Trophoblast cell (in vitro differentiated cells and primary cell): ENCODE results near the gene IGFALS.

Source experiments
- DNase-seq, 2 donors: peaks; one replicate each; pipeline ENCODE4 v3.0.0-alpha.2; 2016
- H2AFZ ChIP-seq: 2 replicates; pipeline ENCODE4 v1.6.1; 2013; ENCODE audit warnings: low read length, moderate library complexity, mild to moderate bottlenecking; ENCODE audit not compliant: insufficient read depth, poor library complexity
- H2AK5ac ChIP-seq: 2 replicates; pipeline ENCODE4 v1.6.1; 2013; ENCODE audit warnings: mild to moderate bottlenecking, low read length
- H2BK120ac ChIP-seq: 2 replicates; pipeline ENCODE4 v1.6.1; 2013; ENCODE audit warnings: low read length, mild to moderate bottlenecking, moderate library complexity; ENCODE audit not compliant: insufficient read depth, poor library complexity
- H2BK12ac ChIP-seq: 2 replicates; pipeline ENCODE4 v1.6.1; 2013; ENCODE audit warnings: mild to moderate bottlenecking, low read length, moderate library complexity
- H2BK5ac ChIP-seq: 2 replicates; pipeline ENCODE4 v1.6.1; 2013; ENCODE audit warnings: low read length, low read depth, moderate library complexity, mild to moderate bottlenecking; ENCODE audit not compliant: poor library complexity
- H3K14ac ChIP-seq: 2 replicates; pipeline ENCODE4 v1.6.1; 2013; ENCODE audit warnings: mild to moderate bottlenecking, low read length
- H3K18ac ChIP-seq: 2 replicates; pipeline ENCODE4 v1.6.1; 2013; ENCODE audit warnings: mild to moderate bottlenecking, low read length
- H3K23ac ChIP-seq: 2 replicates; pipeline ENCODE4 v1.6.1; 2013; ENCODE audit warnings: low read length
- H3K27ac ChIP-seq: 2 replicates; pipeline ENCODE4 v1.5.1; 2013; ENCODE audit warnings: low read depth, mild to moderate bottlenecking, inconsistent platforms, low read length, moderate library complexity
- H3K27me3 ChIP-seq: 2 replicates; pipeline ENCODE4 v1.6.1; 2013; ENCODE audit warnings: inconsistent platforms, mild to moderate bottlenecking, low read length, moderate library complexity; ENCODE audit not compliant: insufficient read depth
- H3K36me3 ChIP-seq, 2 experiments: 1 replicate in 1 of 2; 2 replicates in 1 of 2; pipeline ENCODE4 v1.6.1; 2013; ENCODE audit warnings: low read length in 2 of 2, mild to moderate bottlenecking in 2 of 2, moderate library complexity in 1 of 2; ENCODE audit not compliant: insufficient read depth in 2 of 2, control insufficient read depth in 1 of 2
- H3K4ac ChIP-seq: 2 replicates; pipeline ENCODE4 v1.6.1; 2013; ENCODE audit warnings: low read depth, mild to moderate bottlenecking, low read length, moderate library complexity
- H3K4me1 ChIP-seq, 2 experiments: 1 replicate in 1 of 2; 2 replicates in 1 of 2; pipeline ENCODE4 v1.6.1; 2013; ENCODE audit warnings: low read length in 2 of 2, mild to moderate bottlenecking in 2 of 2, moderate library complexity in 1 of 2; ENCODE audit not compliant: insufficient read depth in 2 of 2, control insufficient read depth in 1 of 2
- H3K4me2 ChIP-seq: 2 replicates; pipeline ENCODE4 v1.6.1; 2013; ENCODE audit warnings: inconsistent platforms, mild to moderate bottlenecking, low read length, moderate library complexity
- H3K4me3 ChIP-seq: 2 replicates; pipeline ENCODE4 v1.5.1; 2013; ENCODE audit warnings: mild to moderate bottlenecking, low read depth, low read length, inconsistent platforms
- H3K79me1 ChIP-seq: one replicate; pipeline ENCODE4 v1.6.1; 2013; ENCODE audit warnings: low read length
- H3K79me2 ChIP-seq: 2 replicates; pipeline ENCODE4 v1.6.1; 2013; ENCODE audit warnings: low read length, mild to moderate bottlenecking; ENCODE audit not compliant: control insufficient read depth, insufficient read depth, poor library complexity
- H3K9ac ChIP-seq: 2 replicates; pipeline ENCODE4 v1.6.1; 2013; ENCODE audit warnings: mild to moderate bottlenecking, low read length
- H3K9me3 ChIP-seq: 2 replicates; pipeline ENCODE4 v1.6.1; 2013; ENCODE audit warnings: low read depth, mild to moderate bottlenecking, control low read depth, inconsistent platforms, low read length; ENCODE audit not compliant: insufficient read depth
- H4K12ac ChIP-seq: 2 replicates; pipeline ENCODE4 v1.6.1; 2013; ENCODE audit warnings: low read depth, mild to moderate bottlenecking, low read length, moderate library complexity
- H4K8ac ChIP-seq: 2 replicates; pipeline ENCODE4 v1.6.1; 2013; ENCODE audit warnings: low read depth, mild to moderate bottlenecking, low read length, moderate library complexity
- H4K91ac ChIP-seq: one replicate; pipeline ENCODE4 v1.6.1; 2013; ENCODE audit warnings: low read depth, mild to moderate bottlenecking, low read length, moderate library complexity
- WGBS: extraction: QIAGEN DNeasy Blood & Tissue Kit; methylation state at CpG from one replicate; pipeline ENCODE4 v1.1.7; 2013; ENCODE audit warnings: missing lambda C conversion rate; ENCODE audit not compliant: insufficient read length, insufficient coverage; ENCODE audit errors: extremely low coverage; 5-methylcytosine and 5-hydroxymethylcytosine counted together

IGFALS gene

DNA sequence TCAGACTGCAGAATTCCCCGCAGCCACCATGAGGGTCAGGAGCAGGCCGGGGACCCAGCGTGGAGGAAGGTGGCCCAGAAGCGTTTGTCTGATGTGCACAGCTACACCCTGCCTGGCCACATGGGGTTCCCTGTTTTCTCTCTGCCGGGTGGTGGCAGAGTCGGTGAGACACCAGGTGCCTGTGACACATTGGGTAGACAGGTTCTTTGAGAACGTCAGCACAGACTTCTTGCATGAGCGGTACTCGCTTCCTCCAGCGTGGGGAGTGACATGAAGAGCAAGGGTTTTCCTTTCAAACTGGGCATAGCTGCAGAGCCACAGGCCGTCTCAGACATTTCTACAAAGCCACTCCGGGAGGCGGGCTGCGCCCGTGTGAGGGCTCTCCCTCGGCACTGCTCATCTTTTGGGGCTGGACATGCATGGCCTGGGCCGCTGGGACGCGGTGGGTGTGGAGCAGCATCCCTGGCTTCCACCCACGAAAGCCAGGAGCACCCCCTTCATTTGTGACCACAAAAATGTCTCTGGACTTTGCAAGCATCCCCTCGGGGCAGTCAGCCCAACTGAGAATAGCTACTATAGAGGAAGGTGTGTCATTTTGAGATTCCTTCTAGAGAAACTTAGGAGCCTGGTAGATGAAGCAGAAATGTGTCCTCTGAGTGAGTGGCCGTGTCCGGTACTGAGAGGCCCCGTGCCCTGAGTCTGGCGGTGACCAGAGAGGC, 48.2 kb downstream of the IGFALS start:
- no CpG with 5 or more reads among the region's 25 CpGs for WGBS
- H2BK12ac ChIP-seq, result peak overlapping the region; percentile 79
- H3K27me3 ChIP-seq, result no peaks in the 10 kb centered on the region
- H3K27ac ChIP-seq, result peak overlapping the region; percentile 99
- peaks cover 26 to 32% of the 10 kb centered on the region in 2 experiments for H3K4me1 ChIP-seq
- H3K14ac ChIP-seq, result peak overlapping the region; percentile 81
- H3K9me3 ChIP-seq, result peaks cover 10% of the 10 kb centered on the region
- peak overlapping the region; percentile 88 for H3K18ac ChIP-seq
- H2AK5ac ChIP-seq, result peak overlapping the region; percentile 93
- H3K4me3 ChIP-seq, result no peak overlapping the region
- H3K79me2 ChIP-seq, result peaks cover 15% of the 10 kb centered on the region
- H3K9ac ChIP-seq, result no peak overlapping the region
- peak overlapping the region; percentile 2 for H4K12ac ChIP-seq
- H3K23ac ChIP-seq, result no peak overlapping the region
- peak overlapping the region; percentile 40 for H3K4ac ChIP-seq
- H3K4me2 ChIP-seq, result peak overlapping the region; percentile 29
- peaks cover 20% of the 10 kb centered on the region for H3K79me1 ChIP-seq
- DNase-seq, result peak; percentile 86 to 88
- peaks cover 45% of the 10 kb centered on the region in 2 experiments for H3K36me3 ChIP-seq
- H2AFZ ChIP-seq, result no peak overlapping the region
- H2BK120ac ChIP-seq, result peak overlapping the region; percentile 92
- peak overlapping the region; percentile 90 for H2BK5ac ChIP-seq
- peak overlapping the region; percentile 72 for H4K8ac ChIP-seq
- H4K91ac ChIP-seq, result peak overlapping the region; percentile 93

DNA sequence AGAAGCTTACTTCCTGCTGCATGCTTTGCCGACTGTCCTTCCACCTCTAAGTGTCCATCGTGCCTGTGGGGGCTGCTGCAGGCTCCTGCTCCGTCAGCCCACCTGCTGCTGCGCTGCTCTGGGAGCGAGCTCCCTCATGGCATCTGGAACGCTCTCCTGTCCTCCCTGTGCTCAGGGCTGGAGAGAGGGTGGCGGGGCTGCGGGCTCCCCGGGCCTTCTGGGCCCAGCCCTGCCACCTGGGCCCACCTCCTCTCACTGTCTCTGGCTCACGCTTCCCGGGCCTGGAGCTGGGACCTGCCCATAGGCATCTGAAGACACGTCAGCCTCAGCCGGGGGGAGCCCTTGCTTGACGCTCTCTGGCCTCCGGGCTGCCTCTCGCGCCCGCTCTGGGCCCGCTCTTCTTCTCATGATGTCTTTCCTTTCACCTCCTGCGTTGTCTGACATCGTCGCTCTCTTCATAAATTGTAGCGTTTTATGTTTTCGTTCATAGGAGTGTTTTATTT, 49.1 kb downstream of the IGFALS start:
- Histone ChIP-seq H2BK120ac (peak overlapping the region; percentile 6), H3K18ac (no peak overlapping the region), H4K91ac (peak overlapping the region; percentile 51), H3K9me3 (peaks cover 19% of the 10 kb centered on the region), H3K9ac (no peak overlapping the region), H3K4ac (no peak overlapping the region), H3K36me3 (peaks cover 43 to 45% of the 10 kb centered on the region in 2 experiments), H3K79me1 (peaks cover 20% of the 10 kb centered on the region), H3K14ac (peak overlapping the region; percentile 27), H3K23ac (no peak overlapping the region), H3K27ac (no peak overlapping the region), H2BK5ac (no peak overlapping the region), H3K27me3 (no peaks in the 10 kb centered on the region), H4K8ac (peak overlapping the region; percentile 10), H2AFZ (no peak overlapping the region), H4K12ac (no peak overlapping the region), H3K4me2 (no peak overlapping the region), H3K79me2 (peaks cover 15% of the 10 kb centered on the region), H3K4me1 (peaks cover 26 to 32% of the 10 kb centered on the region in 2 experiments), H3K4me3 (no peak overlapping the region), H2AK5ac (peak overlapping the region; percentile 21), H2BK12ac (peak overlapping the region; percentile 21)
- peak; percentile 81 to 92 for DNase-seq
- no CpG with 5 or more reads among the region's 24 CpGs for WGBS

DNA sequence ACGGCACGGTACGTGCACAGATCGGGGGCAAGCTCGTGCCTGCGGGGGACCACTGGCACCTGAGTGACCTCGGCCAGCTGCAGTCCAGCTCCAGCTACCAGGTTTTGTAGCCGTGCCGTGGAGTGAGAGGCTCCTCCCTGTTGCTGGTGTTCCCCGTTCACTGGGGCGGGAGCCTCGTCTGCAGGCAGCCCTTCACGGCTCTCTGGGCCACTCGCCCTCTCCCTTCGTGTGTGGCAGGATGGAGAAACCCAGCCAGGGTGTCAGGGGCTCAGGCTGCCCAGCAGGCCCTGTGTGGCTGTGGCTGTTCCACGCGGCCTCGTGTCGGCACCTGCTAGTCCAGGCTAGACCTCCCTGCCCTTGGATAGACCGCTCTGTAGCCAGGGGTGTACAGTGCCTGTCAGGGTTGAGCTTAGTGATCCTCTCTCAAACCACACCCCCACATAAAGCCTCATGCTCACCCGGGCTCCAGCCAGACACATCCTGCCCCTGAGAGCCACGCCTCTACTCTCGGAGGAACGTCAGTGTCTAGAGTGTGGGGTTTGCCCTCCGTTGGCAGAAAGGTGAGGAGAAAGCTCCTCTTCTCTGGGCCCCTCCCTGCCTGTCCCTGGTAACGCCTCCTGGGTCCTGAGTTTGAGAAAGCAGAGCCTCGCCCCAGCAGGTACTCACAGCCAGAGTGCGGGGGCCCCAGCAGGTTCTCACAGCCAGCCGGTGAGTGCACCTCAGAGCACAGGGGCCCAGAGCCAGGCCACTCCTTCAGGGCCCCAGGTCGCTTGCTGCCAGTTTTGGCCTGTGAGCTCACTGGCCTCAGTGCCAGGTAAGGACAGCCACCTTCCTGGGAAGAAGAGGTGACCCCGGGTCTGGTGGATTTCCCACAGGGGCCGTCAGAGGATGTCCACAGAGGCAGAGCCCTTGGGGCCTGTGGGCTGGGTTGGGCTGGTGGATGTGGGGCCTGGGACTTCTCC, 49.8 kb downstream of the IGFALS start:
- H3K9ac ChIP-seq, result no peak overlapping the region
- no peak overlapping the region for H3K14ac ChIP-seq
- no peak overlapping the region for H4K12ac ChIP-seq
- DNase-seq, result no peak
- H2BK5ac ChIP-seq, result no peak overlapping the region
- H2BK120ac ChIP-seq, result no peak overlapping the region
- no peak overlapping the region for H3K23ac ChIP-seq
- H3K27ac ChIP-seq, result no peak overlapping the region
- no peak overlapping the region for H3K18ac ChIP-seq
- no peak overlapping the region for H4K91ac ChIP-seq
- H3K9me3 ChIP-seq, result peaks cover 23% of the 10 kb centered on the region
- whole genome bisulfite sequencing, result no CpG with 5 or more reads among the region's 32 CpGs
- no peaks in the 10 kb centered on the region for H3K27me3 ChIP-seq
- no peak overlapping the region for H4K8ac ChIP-seq
- peaks cover 15% of the 10 kb centered on the region for H3K79me2 ChIP-seq
- peaks cover 20% of the 10 kb centered on the region for H3K79me1 ChIP-seq
- no peak overlapping the region for H2AFZ ChIP-seq
- peaks cover 36 to 38% of the 10 kb centered on the region in 2 experiments for H3K36me3 ChIP-seq
- no peak overlapping the region for H3K4me2 ChIP-seq
- H2BK12ac ChIP-seq, result peak overlapping the region; percentile 5
- H2AK5ac ChIP-seq, result no peak overlapping the region
- peaks cover 26 to 32% of the 10 kb centered on the region in 2 experiments for H3K4me1 ChIP-seq
- H3K4ac ChIP-seq, result no peak overlapping the region
- H3K4me3 ChIP-seq, result no peak overlapping the region

DNA sequence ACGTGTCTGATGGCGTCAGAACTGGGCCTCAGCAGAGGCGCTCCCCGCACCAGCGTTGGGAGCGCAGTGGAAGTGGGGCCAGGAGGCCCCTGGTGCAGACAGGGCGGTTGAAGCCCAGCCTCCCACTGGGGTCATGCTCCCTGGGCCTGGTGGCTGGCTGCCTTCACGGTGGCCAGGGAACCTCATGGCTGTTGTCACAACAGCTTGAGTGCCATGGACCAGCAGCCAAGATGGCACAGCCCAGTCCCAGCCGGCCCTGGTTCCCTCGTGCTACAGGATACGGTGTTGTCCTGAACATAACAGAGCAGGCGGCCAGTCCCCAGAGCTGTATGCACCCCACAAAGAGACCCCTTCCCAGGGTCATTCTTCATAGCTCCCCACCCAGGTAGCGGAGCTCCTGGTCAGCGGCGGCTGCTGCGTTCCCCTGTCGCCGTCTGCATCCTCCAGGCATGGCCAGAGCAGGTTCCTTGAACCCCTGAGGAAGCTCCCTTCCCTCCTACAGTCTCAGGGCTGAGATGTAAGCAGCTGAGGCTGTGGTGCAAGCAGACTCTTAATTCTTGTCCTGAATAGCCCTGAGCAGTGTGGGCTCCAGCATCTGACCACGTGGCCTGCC, 51.8 kb downstream of the IGFALS start:
- WGBS, result no CpG with 5 or more reads among the region's 19 CpGs
- Histone ChIP-seq H3K27ac (no peak overlapping the region), H4K8ac (no peak overlapping the region), H2AK5ac (no peak overlapping the region), H3K4me1 (peaks cover 19 to 25% of the 10 kb centered on the region in 2 experiments), H3K79me1 (peaks cover 14% of the 10 kb centered on the region), H2BK5ac (no peak overlapping the region), H3K4me3 (no peak overlapping the region), H3K14ac (no peak overlapping the region), H3K18ac (no peak overlapping the region), H3K79me2 (peaks cover 10% of the 10 kb centered on the region), H2BK120ac (no peak overlapping the region), H3K4ac (no peak overlapping the region), H4K91ac (no peak overlapping the region), H3K36me3 (peaks cover 16 to 20% of the 10 kb centered on the region in 2 experiments), H2BK12ac (no peak overlapping the region), H3K27me3 (no peaks in the 10 kb centered on the region), H3K9me3 (peaks cover 41% of the 10 kb centered on the region), H3K4me2 (no peak overlapping the region), H2AFZ (no peak overlapping the region), H4K12ac (no peak overlapping the region), H3K9ac (no peak overlapping the region), H3K23ac (no peak overlapping the region)
- DNase-seq, result no peak
